GM12878 (cell line): ENCODE data around the gene SLC29A2. TPM values are rescaled to one million over a fixed set of nuclear protein-coding genes. Genes with fewer than 3 reads are reported as not detected.

Experiments
- ATAC-seq: fragments of 200-7000 bp; cut with Tn5 transposase; 3 replicates; pipeline ENCODE4 v1.9.1; 2020; ENCODE audit warnings: mild to moderate bottlenecking, moderate library complexity
- BruUV-seq: library from RNA; stranded (reverse); fragments of 400-500 nt; replicated peaks from 2 replicates; lab custom pipeline; 2021; lab: Mats Ljungman, UMichigan
- CTCF ChIA-PET: fragments of 300-600 bp; sonication (Branson Sonifier 250); formaldehyde crosslinking; extraction: SDS; loops from one replicate; lab custom pipeline; 2021; ENCODE audit warnings: inconsistent platforms; lab: Yijun Ruan, JAX
- POLR2A ChIA-PET: fragments of 350-600 bp; formaldehyde crosslinking; extraction: SDS; loops from one replicate; lab custom pipeline; 2021; ENCODE audit warnings: inconsistent platforms; lab: Charles Lee
- RAD21 ChIA-PET: fragments of 300-600 bp; sonication (Branson Sonifier 250); formaldehyde crosslinking; loops from one replicate; lab custom pipeline; 2023; ENCODE audit warnings: antibody characterized with exemption; ENCODE audit not compliant: unreplicated experiment; lab: Charles Lee
- SMC1A ChIA-PET: fragments of 300-600 bp; sonication (Branson Sonifier 250); formaldehyde crosslinking; loops from one replicate; lab custom pipeline; 2023; ENCODE audit not compliant: unreplicated experiment, uncharacterized antibody; lab: Charles Lee
- DNase-seq: peaks from one replicate; pipeline ENCODE4 v3.0.0-alpha.2; 2011; ENCODE audit warnings: low read depth, low spot score
- FAIRE-seq: peaks from 3 replicates; lab custom pipeline; 2011; peaks lifted over from hg19 to GRCh38; lab: Jason Lieb, UNC
- H2AFZ ChIP-seq: 2 replicates; pipeline ENCODE4 v1.6.0; 2011; ENCODE audit warnings: low read depth, low read length, control low read depth; ENCODE audit not compliant: control insufficient read depth
- H3K27ac ChIP-seq: 2 replicates; pipeline ENCODE4 v1.5.1; 2011; ENCODE audit warnings: control low read depth; ENCODE audit not compliant: control insufficient read depth, insufficient read depth
- H3K27me3 ChIP-seq, 2 experiments: replicated peaks in 1 of 2; 2 replicates each; pipeline versions ENCODE4 v1.6.0 to v1.6.1; 2011; ENCODE audit warnings: low read length in 1 of 2; ENCODE audit not compliant: control insufficient read depth in 2 of 2, insufficient read depth in 2 of 2
- H3K36me3 ChIP-seq, 2 experiments: 2 replicates each; pipeline ENCODE4 v1.5.1; 2011; ENCODE audit warnings: low read length in 1 of 2; ENCODE audit not compliant: control insufficient read depth in 2 of 2, insufficient read depth in 2 of 2
- H3K4me1 ChIP-seq: 2 replicates; pipeline ENCODE4 v1.6.1; 2011; ENCODE audit warnings: mild to moderate bottlenecking, low read length, moderate library complexity, mixed read lengths; ENCODE audit not compliant: control insufficient read depth, insufficient read depth
- H3K4me2 ChIP-seq: 2 replicates; pipeline ENCODE4 v1.6.0; 2011; ENCODE audit warnings: control low read depth; ENCODE audit not compliant: control insufficient read depth, insufficient read depth
- H3K4me3 ChIP-seq: fragments of 200-600 bp; sonication (generic); 2 replicates; pipeline ENCODE4 v1.5.1; 2016
- H3K79me2 ChIP-seq: 2 replicates; pipeline ENCODE4 v1.6.0; 2011; ENCODE audit warnings: low read length; ENCODE audit not compliant: control insufficient read depth, insufficient read depth
- H3K9ac ChIP-seq: 2 replicates; pipeline ENCODE4 v1.8.0; 2011; ENCODE audit warnings: low read length, control low read depth, mixed read lengths; ENCODE audit not compliant: control insufficient read depth, insufficient read depth
- H3K9me3 ChIP-seq: replicated peaks from 3 replicates; pipeline ENCODE4 v1.5.1; 2011; ENCODE audit warnings: mild to moderate bottlenecking, low read length; ENCODE audit not compliant: control insufficient read depth, insufficient read depth
- H4K20me1 ChIP-seq: 2 replicates; pipeline ENCODE4 v1.6.0; 2011; ENCODE audit not compliant: control insufficient read depth, insufficient read depth
- BHLHE40 ChIP-seq, 2 experiments: fragments of 450-650 bp in 1 of 2; IDR thresholded peaks; 2 replicates each; pipeline ENCODE4 v1.6.1; 2011 to 2017; ENCODE audit warnings: low read depth in 2 of 2, borderline replicate concordance in 1 of 2, improper control_type of control experiment in 1 of 2, low read length in 1 of 2, mild to moderate bottlenecking in 1 of 2
- CHD4 ChIP-seq: fragments of 200-600 bp; sonication (generic); IDR thresholded peaks from 2 replicates; pipeline ENCODE4 v1.6.1; 2016; ENCODE audit warnings: mild to moderate bottlenecking
- HCFC1 ChIP-seq: fragments of 150-350 bp; IDR thresholded peaks from 2 replicates; pipeline ENCODE4 v1.6.1; 2014; ENCODE audit warnings: low read length
- MAX ChIP-seq: IDR thresholded peaks from 2 replicates; pipeline ENCODE4 v1.6.1; 2012; ENCODE audit warnings: low read depth, low read length, improper control_type of control experiment
- RCOR1 ChIP-seq: conservative IDR thresholded peaks from 2 replicates; pipeline ENCODE4 v1.6.1; 2012; ENCODE audit warnings: low read depth, low read length, improper control_type of control experiment
- SPI1 ChIP-seq: IDR thresholded peaks from 2 replicates; pipeline ENCODE4 v1.6.1; 2011; ENCODE audit warnings: low read depth, mild to moderate bottlenecking, low read length, moderate library complexity, borderline replicate concordance; ENCODE audit not compliant: insufficient read depth
- TCF7 ChIP-seq: IDR thresholded peaks from 2 replicates; pipeline ENCODE4 v1.6.1; 2014; ENCODE audit warnings: antibody characterized with exemption, borderline replicate concordance
- ZBTB33 ChIP-seq: fragments of 450-650 bp; IDR thresholded peaks from 2 replicates; pipeline ENCODE4 v1.6.1; 2017; ENCODE audit warnings: mild to moderate bottlenecking
- WGBS: methylation state at CpG from one replicate; pipeline ENCODE4 v1.1.6; 2016; ENCODE audit warnings: low lambda C conversion rate; ENCODE audit not compliant: insufficient replicate concordance, insufficient coverage; ENCODE audit errors: missing lambda C conversion rate; 5-methylcytosine and 5-hydroxymethylcytosine counted together
- in situ Hi-C: fragments of 300-500 bp; cut with MboI; formaldehyde crosslinking; loops from 9 replicates; pipeline ENCODE4 v1.14.3; 2018; ENCODE audit warnings: mixed read lengths
- intact Hi-C: fragments of 100-400 bp; cut with micrococcal nuclease; formaldehyde crosslinking; loops from one replicate; pipeline ENCODE4 v1.14.2; 2022; ENCODE audit not compliant: unreplicated experiment
- polyA plus RNA-seq, 11 experiments: library from polyadenylated mRNA; depleted of rRNA in 4 of 11; unstranded in 6 of 11; stranded (reverse) in 5 of 11; fragments of >200 nt; fragmentation: Nextera tagmentation in 4 of 11; fragmentation: Illumina TruSeq in 1 of 11; extraction: Ambion mirVana in 4 of 11; extraction: Trizol in 1 of 11; gene quantifications; 1 replicate in 1 of 11; 2 replicates in 10 of 11; pipeline versions ENCODE4 v1.2.1 to v1.2.3, GENCODE V29; 2011 to 2016; ENCODE audit warnings: inconsistent platforms in 2 of 11, missing spikeins in 2 of 11, low read depth in 1 of 11
- total RNA-seq, 4 experiments: library from RNA; depleted of rRNA in 3 of 4; stranded (reverse); fragments of >200 nt in 3 of 4; fragmentation: Illumina TruSeq in 1 of 4; extraction: Trizol in 1 of 4; gene quantifications; 2 replicates each; pipeline versions ENCODE4 v1.2.1 to v1.2.3, GENCODE V29; 2013 to 2021
- TF ChIP-seq, protein P1 (sequence below): IDR thresholded peaks from 2 replicates; pipeline ENCODE4 v1.6.1; 2011; ENCODE audit warnings: low read depth, low read length, improper control_type of control experiment, borderline replicate concordance

The SLC29A2 gene
- total and polyA plus RNA-seq, 10 of the 15 experiments (the other 5 are each of a cell fraction or from before 2014, with no cell fraction given) = 0.27 to 7.5 (median 2.2) TPM

DNA sequence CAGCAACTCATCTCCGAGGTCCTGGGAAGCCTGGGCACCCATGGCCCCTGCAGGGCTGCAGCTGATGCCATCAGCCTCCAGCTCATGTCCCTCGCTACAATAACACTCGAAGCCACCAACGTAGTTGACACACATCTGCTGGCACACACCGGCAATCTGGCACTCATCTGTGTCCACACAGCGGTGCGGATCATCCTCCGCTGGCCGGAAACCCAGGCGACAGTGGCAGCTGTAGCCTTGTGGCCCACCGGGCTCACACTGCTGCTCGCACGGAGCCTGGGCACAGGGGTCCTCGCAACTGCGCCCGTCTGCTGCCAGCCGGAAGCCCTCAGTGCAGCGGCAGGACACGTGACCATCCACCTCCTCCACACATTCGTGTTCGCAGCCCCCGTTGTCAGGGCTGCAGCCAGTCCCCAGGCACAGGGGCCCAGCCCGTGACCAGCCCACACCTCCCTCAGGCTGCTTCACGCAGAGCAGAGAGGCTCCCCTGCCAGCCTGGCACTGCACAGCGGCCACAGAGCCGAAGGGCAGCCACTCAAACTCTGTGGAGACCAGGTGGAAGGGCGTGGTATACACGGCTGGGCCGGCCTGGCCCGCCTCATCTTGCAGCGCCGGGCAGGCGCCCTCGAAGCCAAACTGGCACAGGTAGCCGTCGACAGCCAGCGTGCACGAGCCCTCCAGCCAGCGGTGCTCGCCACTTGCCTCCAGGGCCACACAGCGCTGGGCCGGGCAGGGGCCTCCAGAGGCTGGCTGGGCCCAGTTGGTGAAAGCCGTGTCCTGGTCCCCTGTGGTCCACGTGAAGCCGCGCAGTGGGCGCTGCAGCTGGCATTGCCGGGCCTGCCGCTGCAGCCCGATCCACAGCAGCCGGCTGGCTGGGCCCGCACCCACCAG is 55.4 kb downstream of the SLC29A2 start:
- in situ Hi-C loops (no loop called here), intact Hi-C loops (no loop called here)
- H3K4me2 ChIP-seq = no peak overlapping the region
- no peak overlapping the region for H3K9ac ChIP-seq
- peaks cover 18% of the 10 kb centered on the region for H3K4me1 ChIP-seq
- ATAC-seq (no peak), FAIRE-seq (no peak)
- 85% methylated on average over 51 of the region's 52 CpGs for WGBS
- H2AFZ ChIP-seq = no peak overlapping the region
- SMC1A ChIA-PET = interaction anchor here (0.7 kb wide), 1 partner anchor 13 kb away, joined by 3 read pairs; no protein-coding TSS in a partner anchor
- H3K36me3 ChIP-seq = no peaks in the 10 kb centered on the region
- BruUV-seq = no TSS peak
- CTCF ChIA-PET = interaction anchor here (1.5 kb wide), 1 partner anchor 10 kb away, joined by 6 read pairs; no protein-coding TSS in a partner anchor
- H3K9me3 ChIP-seq = no peaks in the 10 kb centered on the region; the same call in 2 of the 3 replicates
- no peak overlapping the region for H3K4me3 ChIP-seq
- no peaks in the 10 kb centered on the region for H4K20me1 ChIP-seq
- RAD21 ChIA-PET = no interaction called here
- POLR2A ChIA-PET = no interaction called here
- no peaks in the 10 kb centered on the region for H3K79me2 ChIP-seq
- H3K27ac ChIP-seq = no peak overlapping the region
- TF ChIP-seq RCOR1 = no peak
- no peak for TF ChIP-seq TCF7
- no peak for TF ChIP-seq CHD4
- no peak for TF ChIP-seq BHLHE40 (IDR thresholded peaks at IDR 0.05; ENCODE audit: borderline replicate concordance in 1 of 2, low read depth in 2 of 2, low read length in 1 of 2)
- TF ChIP-seq HCFC1 = no peak
- no peak for TF ChIP-seq ZBTB33
- TF ChIP-seq, protein P1, sequence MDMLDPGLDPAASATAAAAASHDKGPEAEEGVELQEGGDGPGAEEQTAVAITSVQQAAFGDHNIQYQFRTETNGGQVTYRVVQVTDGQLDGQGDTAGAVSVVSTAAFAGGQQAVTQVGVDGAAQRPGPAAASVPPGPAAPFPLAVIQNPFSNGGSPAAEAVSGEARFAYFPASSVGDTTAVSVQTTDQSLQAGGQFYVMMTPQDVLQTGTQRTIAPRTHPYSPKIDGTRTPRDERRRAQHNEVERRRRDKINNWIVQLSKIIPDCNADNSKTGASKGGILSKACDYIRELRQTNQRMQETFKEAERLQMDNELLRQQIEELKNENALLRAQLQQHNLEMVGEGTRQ = no peak
- TF ChIP-seq MAX = no peak
- TF ChIP-seq SPI1 = no peak
- TF ChIP-seq, all 136 proteins: peak for 0
- H3K27me3 ChIP-seq = no peaks in the 10 kb centered on the region; a peak in 1 of 4 replicates
- DNase-seq = no peak
